ENCODE data around the gene PHRF1.
"Not testable (repeated sequence)": the region's sequence is repeated elsewhere in the genome, so short reads cannot be mapped to it uniquely, and the experiment has no call there.

The PHRF1 gene

DNA sequence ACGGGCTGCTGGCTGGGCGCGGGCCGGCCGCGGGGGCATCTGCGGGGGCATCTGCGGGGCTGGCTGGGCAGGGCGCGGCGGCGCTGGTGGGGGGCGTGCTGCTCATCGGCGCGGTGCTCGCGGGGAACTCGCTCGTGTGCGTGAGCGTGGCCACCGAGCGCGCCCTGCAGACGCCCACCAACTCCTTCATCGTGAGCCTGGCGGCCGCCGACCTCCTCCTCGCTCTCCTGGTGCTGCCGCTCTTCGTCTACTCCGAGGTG is 61.0 kb downstream of the PHRF1 start:
- DNase-seq = no peak

DNA sequence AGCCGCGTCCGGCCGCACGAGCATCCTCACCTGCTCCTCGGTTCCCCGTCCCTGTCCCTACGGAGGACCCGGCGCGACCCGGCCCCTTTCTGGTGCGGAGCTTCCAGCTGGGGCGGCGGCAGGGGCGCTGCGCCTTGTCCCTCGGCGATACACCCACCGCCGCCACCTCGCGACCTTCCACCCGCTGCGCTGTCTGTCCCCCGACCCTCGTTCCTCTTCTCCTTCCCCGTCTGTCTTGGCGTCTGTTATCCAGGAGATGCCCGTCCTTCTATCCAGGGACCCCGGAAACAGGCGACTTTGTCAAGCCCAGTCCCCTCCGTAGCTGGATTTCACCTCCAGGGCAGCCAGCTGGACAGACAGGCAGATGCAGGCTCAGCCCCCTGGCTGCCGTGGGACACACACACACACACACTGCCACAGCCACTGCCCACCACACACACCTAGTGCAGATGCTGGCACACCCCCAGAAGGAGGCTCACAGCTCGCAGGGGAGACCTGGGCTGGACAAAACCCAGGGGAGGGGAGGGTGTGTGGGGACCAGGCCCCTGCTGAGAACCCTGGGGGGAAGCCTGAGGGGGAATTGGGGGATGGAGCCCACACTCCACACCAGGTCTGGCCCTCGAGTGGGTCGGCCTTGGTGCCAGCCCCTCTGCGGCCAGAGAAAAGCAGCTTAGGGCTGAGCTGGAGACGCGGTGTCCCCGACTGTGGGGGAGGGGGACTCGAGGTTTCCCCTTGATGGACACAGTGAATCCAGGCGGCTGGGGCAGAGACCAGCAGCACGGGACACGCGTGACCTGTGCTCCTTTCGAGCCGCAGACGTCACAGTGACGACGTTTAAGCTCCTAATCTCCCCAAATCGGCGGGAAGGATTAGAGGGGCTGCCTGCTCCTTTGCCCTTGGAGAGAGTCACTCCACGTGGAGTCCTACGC is 61.6 kb downstream of the PHRF1 start:
- no peak for DNase-seq

DNA sequence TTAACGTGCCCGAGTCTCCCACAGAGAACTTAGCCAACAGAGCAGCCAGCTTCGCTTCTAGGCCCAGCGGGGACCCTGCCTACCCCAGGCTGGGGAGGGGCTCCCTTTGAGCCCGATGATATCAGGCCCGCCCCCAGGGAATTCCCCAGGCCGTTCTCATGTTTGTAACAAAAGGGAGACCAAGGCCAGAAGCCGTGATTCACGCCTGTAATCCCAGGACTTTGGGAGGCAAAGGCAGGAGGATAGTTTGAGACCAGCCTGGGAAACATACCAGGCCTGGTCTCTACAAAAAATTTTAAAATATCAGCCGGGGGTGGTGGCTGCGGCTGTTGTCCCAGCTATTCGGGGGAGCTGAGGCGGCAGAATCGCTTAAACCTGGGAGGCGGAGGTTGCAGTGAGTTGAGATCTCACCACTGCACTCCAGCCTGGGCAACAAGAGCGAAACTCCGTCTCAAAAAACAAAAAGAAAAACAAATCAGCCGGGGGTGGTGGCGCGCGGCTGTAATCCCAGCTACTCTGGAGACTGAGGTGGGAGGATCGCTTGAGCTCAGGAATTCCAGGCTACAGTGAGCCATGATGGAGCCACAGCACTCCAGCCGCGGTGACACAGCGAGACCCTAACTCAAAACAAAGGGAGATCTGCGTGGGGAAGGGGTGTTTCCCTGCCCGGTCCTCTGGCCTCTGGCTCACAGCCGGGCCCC is 62.5 kb downstream of the PHRF1 start:
- DNase-seq = no peak

DNA sequence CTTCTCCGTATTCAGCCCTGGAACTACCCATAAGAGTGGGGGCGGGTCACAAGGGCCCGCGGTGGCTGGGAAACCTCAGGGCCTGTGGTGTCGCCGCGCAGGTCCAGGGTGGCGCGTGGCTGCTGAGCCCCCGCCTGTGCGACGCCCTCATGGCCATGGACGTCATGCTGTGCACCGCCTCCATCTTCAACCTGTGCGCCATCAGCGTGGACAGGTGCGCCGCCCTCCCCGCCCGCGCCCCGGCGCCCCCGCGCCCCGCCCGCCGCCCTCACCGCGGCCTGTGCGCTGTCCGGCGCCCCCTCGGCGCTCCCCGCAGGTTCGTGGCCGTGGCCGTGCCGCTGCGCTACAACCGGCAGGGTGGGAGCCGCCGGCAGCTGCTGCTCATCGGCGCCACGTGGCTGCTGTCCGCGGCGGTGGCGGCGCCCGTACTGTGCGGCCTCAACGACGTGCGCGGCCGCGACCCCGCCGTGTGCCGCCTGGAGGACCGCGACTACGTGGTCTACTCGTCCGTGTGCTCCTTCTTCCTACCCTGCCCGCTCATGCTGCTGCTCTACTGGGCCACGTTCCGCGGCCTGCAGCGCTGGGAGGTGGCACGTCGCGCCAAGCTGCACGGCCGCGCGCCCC is 63.2 kb downstream of the PHRF1 start:
- no peak for DNase-seq

DNA sequence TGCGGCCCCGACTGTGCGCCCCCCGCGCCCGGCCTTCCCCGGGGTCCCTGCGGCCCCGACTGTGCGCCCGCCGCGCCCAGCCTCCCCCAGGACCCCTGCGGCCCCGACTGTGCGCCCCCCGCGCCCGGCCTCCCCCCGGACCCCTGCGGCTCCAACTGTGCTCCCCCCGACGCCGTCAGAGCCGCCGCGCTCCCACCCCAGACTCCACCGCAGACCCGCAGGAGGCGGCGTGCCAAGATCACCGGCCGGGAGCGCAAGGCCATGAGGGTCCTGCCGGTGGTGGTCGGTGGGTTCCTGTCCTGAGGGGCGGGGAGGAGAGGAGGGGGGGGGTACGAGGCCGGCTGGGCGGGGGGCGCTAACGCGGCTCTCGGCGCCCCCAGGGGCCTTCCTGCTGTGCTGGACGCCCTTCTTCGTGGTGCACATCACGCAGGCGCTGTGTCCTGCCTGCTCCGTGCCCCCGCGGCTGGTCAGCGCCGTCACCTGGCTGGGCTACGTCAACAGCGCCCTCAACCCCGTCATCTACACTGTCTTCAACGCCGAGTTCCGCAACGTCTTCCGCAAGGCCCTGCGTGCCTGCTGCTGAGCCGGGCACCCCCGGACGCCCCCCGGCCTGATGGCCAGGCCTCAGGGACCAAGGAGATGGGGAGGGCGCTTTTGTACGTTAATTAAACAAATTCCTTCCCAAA is 63.9 kb downstream of the PHRF1 start:
- DNase-seq = no peak

DNA sequence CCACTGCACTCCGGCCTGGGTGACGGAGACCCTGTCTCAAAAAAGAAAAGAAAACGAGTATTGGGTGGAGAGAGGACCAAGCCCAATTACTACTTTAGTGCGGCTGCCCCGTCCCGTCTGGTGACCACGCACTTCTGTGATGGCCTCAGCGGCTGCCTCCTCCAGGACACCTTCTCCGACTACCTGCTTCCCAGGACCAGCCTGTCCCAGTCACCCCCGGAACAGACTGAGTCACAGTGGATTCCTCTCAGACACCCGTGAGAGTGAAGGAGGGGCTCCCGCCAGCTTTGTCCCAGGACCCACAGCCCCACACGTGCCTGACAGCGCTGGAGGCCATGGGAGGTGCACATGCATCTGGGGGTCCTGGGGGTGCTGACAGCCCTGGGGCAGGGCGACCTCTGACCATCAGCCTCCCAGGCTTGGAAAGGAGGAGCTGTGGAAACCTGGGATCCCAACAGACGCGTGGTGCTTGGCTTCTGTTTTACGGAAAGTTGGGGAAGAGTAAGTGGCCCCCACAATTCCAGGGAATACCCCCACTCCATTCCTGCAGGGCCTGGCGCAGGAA is 65.6 kb downstream of the PHRF1 start:
- no peak for DNase-seq

DNA sequence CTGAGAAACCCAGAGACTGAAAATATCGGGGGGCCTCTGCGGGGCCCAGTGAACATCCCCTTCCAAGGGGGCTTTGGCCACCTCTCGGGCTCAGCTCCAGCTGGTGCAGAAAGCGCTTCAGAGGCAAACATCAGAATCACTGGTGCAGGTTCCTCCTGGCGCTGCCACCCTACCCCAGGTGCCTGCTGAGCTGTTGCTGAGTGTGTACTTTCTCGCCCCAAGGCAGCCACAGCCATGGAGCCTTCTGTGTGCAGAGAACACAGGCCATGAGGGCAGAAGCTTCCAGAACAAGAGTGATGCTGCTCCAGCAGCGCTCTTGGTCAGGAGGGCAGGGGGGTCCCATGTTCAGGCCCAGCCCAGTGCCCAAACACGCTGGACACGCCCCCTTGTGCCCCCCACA is 67.1 kb downstream of the PHRF1 start:
- no peak for DNase-seq

DNA sequence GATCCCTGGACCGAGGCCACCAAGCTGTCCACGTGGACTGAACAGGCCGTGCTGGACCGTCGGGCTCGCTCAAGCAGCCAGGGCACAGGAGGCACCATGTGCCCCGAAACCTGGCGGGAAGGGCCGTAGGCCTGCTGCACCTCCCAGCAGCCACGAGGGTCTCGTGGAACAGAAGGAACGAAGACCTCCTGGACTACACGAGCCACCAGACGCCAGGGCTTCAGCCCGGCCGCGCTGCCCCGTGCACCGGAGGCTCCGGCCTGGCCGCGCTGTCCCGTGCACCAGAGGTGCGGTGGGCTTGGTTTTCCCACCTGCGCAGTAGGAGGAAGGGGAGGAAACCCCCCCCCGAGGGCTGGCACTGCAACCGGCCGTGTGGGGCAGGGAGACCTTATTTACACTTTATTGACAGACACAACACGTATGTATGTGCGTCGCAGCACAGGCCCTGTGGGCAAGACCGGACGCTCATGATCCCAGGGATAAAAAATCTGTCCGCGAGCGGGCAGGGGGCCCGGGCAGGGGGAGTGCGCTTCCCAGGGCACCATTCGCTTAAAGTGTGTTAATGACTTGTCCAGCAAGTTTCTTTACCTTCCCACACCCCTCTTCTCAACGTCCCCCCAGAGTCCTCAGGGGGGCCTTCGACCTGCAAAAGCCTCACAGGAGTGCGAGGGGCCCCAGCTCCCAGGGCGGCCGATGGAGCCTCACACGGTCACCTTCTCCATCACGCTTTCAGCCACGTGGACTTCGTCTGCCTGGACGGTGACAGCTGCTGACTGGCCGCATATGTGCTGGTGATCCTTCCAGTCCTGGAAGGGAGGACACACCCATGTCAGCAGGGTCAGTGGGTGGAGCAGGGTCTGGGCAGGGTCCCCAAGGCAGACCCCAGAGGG is 67.8 kb downstream of the PHRF1 start:
- DNase-seq = no peak

DNA sequence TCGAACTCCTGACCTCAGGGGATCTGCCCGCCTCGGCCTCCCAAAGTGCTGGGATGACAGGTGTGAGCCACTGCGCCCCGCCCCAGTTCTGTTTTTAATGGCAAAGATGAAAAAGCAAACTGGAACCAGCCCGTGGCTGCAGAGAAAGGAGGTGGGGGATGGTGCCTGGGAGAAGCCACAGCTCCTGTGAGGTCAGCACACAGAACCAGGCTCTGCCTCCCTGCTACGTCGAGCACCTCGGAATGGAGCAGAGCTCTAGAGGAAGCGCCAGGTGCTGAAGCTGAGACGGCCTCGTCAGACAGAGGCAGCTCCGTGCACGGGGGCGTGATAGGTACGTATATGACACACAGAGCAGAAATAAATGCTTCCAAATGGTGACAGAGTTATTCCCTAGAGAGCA is 69.3 kb downstream of the PHRF1 start:
- no peak for DNase-seq

DNA sequence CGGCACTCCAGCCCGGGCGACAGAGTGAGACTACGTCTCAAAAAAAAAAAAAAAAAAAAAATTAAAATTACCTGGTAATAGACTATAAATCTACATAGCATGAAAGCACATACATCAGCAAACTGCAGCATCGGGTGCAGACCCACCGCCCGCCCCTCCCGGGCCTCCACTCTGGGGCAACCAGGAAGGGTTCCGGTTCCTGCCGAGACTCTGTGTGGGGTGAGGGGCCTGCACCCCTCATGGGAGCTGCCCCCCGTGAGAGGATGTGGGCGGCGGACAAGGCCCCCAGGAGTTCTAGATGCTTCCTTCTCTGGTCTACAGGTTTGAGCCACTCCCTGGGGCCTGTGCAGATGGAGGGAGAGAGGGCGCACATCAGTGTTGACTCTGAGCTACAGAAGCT is 69.9 kb downstream of the PHRF1 start:
- DNase-seq = no peak

DNA sequence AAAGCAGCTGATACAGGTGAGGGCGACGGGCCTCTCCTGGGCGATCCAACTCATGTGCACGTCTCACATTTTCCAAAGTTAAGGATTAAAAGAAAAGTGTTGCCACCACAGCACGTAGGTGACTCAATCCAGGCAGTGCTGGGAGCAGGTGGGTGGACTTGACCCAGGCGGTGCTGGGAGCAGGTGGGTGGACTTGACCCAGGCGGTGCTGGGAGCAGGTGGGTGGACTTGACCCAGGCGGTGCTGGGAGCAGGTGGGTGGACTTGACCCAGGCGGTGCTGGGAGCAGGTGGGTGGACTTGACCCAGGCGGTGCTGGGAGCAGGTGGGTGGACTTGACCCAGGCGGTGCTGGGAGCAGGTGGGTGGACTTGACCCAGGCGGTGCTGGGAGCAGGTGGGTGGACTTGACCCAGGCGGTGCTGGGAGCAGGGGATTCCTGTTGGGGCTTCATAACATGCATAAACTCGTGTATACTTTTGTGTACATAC is 71.4 kb downstream of the PHRF1 start:
- DNase-seq = not testable (repeated sequence)

DNA sequence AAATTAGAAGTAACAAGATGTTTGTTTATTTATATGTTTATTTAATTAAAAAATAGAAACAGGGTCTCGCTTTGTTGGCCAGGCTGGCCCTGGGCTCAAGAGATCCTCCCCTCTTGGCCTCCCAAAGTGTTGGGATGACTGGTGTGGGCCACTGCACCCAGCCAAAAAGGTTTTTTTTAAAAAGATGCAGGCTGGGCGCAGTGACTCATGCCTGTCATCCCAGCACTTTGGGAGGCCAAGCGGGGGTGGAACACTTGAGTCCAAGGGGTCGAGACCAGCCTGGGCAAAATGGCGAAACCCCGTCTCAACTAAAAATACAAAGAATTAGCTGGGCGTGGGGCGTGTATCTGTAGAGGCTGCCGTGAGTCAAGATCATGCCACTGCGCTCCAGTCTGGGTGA is 74.2 kb downstream of the PHRF1 start:
- DNase-seq = no peak

DNA sequence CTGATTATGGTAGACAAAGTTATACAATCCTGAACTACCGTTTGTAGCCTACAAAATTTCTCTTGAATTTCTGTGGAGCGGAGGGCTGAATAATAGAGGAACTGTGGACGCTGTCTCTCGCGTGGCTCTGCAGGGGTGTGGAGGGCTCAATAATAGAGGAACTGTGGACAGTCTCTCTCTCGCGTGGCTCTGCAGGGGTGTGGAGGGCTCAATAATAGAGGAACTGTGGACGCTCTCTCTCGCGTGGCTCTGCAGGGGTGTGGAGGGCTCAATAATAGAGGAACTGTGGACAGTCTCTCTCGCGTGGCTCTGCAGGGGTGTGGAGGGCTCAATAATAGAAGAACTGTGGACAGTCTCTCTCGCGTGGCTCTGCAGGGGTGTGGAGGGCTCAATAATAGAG is 76.9 kb downstream of the PHRF1 start:
- not testable (repeated sequence) for DNase-seq

DNA sequence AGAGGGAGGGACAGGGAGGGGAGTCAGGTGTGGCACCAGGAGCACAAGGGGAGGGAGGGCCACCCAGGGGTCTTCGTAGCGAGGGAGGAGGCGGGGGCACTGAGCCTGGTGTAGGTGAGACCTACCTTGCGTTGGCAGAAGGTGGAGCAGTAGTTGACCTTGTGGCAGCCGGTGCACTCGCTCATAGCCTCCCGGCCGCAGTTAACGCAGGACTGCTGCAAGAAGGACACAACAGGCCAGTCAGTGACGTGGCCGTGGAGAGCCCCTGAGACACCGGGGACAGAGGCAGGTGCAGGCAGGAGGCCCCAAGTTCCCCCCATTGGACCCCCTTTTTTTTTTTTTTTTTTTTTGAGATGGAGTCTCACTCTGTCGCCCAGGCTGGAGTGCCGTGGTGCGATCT is 77.6 kb downstream of the PHRF1 start:
- no peak for DNase-seq

DNA sequence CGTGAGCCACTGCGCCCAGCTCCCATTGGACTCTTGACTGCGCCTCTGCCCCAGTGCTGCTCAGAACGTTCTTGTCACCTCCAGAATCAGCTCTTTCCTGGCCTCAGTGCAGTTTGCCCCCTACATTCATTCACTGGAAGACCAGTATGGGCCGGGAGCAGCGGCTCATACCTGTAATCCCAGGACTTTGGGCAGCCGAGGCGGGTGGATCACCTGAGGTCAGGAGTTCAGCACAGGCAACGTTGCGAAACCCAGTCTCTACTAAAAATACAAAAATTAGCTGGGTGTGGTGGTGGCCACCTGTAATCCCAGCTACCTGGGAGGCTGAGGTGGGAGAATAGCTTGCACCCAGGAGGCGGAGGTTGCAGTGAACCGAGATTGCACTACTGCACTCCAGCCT is 78.2 kb downstream of the PHRF1 start:
- not testable (repeated sequence) for DNase-seq

DNA sequence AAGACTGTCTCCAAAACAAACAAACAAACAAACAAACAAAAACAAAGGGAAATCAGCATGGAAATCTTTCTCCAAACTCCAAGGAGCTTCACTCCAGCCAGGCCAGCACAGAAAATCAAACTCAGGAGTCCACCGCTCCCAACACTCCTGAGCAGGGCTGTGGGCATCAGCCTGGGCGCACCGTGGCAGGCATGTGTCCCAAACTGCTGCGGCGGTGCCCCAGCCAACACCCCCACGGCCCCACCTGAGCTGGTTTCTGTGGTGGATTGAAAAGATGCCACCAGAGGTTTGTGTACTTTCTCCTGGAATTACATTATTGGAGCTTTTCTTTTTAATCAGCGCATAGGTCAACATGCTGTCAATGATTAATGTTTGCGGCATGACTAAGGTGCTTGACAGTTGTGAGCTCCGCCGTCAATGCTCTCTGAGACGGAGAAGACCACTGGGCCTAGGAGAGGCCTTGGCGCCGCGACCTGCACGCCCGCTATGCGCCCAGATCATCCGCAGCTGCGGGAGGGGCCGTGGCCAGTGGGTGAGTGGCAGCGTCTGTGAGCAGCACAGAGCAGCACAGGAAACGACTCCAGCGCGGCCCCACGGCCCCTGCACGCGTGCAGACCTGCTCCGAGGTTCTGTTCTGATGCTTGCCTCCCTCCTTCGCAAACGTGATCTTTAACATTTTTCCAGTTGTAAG is 78.9 kb downstream of the PHRF1 start:
- no peak for DNase-seq

DNA sequence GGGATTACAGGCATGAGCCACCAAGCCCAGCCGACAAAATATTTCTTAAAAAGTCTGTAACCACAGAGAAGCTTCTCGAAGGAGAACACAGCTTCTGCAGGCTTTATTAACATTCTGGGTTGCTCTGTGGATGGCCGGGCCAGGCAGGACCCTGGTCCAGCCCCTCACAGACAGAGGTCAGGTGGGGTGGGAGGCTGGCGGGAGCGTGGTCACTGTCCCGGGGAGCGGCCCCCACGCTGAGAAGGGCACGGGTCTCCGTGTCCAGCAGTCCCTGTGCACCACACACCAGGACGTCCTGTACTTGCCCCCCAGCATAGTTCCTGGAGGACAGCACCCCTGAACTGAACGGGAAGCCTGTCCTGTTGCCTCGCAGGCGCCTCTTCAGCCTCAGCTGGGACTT is 80.2 kb downstream of the PHRF1 start:
- DNase-seq = no peak

DNA sequence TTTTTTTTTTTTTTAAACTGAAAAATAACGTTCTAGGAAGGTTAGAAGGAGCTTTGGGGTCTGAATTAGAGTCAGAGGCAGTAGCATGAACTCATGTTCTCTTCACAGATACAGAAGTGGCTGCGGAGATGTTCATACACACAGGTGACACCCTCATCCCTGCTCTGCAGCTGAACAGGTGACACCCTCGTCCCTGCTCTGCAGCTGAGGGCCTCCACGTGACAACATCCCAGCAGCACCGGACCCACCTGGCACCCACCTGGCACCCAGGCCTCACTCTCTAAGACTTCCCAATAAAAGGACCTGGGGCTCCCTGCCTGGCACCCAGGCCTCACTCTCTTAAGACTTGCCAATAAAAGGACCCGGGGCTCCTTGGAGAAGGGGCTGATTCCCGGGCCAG is 80.6 kb downstream of the PHRF1 start:
- DNase-seq = no peak

DNA sequence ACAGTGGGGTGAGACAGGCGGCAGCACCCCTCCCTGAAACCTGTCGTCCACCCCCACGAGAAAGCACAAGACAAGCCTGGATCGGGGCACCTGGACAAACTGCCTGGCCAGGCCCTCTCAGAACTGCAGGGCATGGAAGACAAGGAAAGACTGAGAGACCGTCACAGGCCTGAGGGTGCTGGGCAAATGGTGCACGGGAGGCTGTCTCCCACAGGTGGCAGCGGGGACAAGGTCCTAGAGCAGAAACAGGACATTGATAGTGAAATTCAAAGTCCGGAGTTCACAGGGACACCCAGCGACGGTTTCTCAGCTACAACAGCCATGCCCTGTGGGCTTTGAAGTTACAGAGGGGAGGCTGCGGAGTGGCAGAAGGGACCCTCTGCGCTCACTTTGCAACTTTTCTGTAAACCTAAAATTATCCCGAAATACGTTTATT is 81.4 kb downstream of the PHRF1 start:
- no peak for DNase-seq

DNA sequence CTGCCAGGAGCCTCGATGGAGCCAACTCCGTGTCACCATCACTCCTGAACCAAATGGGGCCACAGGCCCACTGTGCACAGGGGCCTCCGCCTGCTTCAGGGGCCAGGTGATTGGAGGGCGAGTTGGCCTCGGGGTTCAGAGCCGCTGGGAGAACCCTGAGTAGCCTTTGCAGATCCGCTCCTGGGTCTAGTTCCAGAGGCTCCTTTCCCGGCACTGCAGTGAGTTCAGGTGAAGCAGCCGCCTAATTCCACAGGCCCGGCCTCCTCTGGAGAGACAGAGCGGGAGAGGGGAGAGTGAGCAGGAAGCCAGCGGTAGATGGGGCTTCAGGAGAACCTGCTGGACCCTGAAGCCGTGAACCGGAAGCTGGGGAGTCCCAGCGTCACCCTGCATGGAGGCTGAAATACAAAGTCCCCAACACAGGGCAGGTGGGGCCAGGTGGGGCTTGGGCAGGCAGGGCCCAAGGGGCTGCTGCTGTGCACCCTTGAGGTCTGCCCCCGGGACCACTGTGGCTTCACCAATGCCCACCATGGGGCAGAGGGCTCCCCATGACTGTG is 83.3 kb downstream of the PHRF1 start:
- DNase-seq = no peak

DNA sequence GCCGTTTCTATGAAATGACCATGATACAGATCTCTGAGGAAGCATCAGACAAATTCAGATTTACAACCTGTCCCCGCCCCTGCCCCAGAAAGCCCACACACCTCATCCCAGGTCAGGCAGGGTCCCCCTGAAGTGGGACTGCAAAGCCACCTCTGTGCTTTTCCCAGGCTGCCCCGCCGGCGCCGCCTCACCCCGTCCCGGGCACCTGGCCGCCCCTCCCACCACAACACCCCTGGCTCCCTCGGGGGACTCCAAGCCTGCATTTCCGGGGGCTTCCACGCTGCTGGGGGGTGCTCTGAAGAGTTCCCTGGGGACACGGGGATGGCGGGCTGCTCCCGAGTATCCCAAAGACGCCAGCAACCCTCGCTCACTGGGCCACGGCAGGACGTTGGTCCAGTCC is 84.0 kb downstream of the PHRF1 start:
- no peak for DNase-seq

Data from stimulated activated CD4-positive, alpha-beta T cell treated with anti-CD3 and anti-CD28 coated beads, Interleukin-12 subunit alpha, Interleukin-12 subunit beta, amount 100 ng/mL, for 4 hours (primary cell).